ENCODE measurements around the gene ATP11A. TPM values are rescaled to one million over a fixed set of nuclear protein-coding genes. Genes with fewer than 3 reads are reported as not detected.

The ATP11A gene
- total and polyA plus RNA-seq, 8 donors, result 9.3 to 51.0 (median 30.5) TPM

DNA sequence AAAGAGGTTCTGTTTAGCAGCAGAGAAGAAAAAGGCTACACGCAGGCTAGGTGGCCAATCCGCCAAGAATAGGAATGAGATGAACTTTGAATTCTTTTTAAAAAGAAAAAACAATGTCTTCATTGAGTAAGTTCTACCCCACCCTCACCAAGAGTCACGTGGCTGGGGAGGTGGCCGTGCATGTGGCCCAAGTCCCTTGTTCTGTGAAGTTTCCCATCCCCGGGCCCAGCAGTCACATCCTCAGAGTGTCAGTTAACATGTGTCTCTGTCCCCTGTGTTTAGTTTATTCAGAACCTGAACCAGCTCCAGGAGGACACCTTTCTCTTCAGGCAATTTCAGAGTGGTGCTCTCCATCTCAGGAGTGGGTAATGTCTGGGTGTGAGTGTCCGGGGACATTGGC lies 222.0 kb downstream of the ATP11A start:
- Histone ChIP-seq H3K36me3 (no peaks in the 10 kb centered on the region), H3K4me1 (peaks cover 0 to 4% (median 0%) of the 10 kb centered on the region in 3 donors), H3K9me3 (no peaks in the 10 kb centered on the region), H3K27ac (no peak overlapping the region), H3K27me3 (no peaks in the 10 kb centered on the region), H3K4me3 (no peak overlapping the region)
- WGBS, 2 donors, result 95 to 96% methylated on average over 6 of the region's 6 CpGs
- TF ChIP-seq, protein P1, sequence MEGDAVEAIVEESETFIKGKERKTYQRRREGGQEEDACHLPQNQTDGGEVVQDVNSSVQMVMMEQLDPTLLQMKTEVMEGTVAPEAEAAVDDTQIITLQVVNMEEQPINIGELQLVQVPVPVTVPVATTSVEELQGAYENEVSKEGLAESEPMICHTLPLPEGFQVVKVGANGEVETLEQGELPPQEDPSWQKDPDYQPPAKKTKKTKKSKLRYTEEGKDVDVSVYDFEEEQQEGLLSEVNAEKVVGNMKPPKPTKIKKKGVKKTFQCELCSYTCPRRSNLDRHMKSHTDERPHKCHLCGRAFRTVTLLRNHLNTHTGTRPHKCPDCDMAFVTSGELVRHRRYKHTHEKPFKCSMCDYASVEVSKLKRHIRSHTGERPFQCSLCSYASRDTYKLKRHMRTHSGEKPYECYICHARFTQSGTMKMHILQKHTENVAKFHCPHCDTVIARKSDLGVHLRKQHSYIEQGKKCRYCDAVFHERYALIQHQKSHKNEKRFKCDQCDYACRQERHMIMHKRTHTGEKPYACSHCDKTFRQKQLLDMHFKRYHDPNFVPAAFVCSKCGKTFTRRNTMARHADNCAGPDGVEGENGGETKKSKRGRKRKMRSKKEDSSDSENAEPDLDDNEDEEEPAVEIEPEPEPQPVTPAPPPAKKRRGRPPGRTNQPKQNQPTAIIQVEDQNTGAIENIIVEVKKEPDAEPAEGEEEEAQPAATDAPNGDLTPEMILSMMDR (IDR thresholded peaks at IDR 0.05), result no peak
- FAIRE-seq (no peak), ATAC-seq (no peak), DNase-seq (no peak)
- intact Hi-C loops (cut with DNase I), result no loop called here

- Histone ChIP-seq H3K4me1 (no peaks in the 10 kb centered on the region), H3K27ac (no peak overlapping the region), H3K9me3 (no peaks in the 10 kb centered on the region), H3K4me3 (no peak overlapping the region), H3K36me3 (no peaks in the 10 kb centered on the region), H3K27me3 (no peaks in the 10 kb centered on the region)
- intact Hi-C loops (cut with DNase I), result no loop called here
- FAIRE-seq (no peak), DNase-seq (no peak), ATAC-seq (no peak)
- TF ChIP-seq, protein P1 (IDR thresholded peaks at IDR 0.05), result no peak
- 34 to 37% methylated on average over 1 of the region's 1 CpG for WGBS, 2 donors
These were observed 223.0 kb downstream of the ATP11A start for GRCh38 chr13:112912726-112913440.

DNA sequence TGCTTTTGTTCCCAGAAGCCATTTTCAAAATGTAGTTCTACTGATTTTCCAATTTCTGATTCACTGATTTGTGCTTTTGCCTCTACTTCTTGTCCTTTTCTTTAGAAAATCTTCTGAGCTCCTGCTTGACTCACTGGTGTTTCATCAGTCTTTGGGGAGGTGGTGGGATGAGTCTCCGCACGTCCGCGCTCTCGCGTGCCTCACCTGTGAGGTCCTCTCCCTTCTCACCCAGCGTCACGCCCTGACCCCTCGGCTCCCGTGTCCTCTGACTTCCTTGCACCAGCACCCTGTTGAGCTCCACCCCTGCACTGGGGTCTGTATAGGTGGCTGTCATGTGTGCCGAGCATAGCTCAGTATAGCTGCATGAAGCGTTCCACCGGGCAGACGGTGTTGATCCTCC lies 226.5 kb downstream of the ATP11A start:
- Histone ChIP-seq H3K4me3 (no peak overlapping the region), H3K9me3 (no peaks in the 10 kb centered on the region), H3K4me1 (no peaks in the 10 kb centered on the region), H3K27me3 (no peaks in the 10 kb centered on the region), H3K36me3 (no peaks in the 10 kb centered on the region), H3K27ac (no peak overlapping the region)
- FAIRE-seq (no peak), ATAC-seq (no peak), DNase-seq (no peak)
- intact Hi-C loops (cut with DNase I), result no loop called here
- TF ChIP-seq, protein P1 (IDR thresholded peaks at IDR 0.05), result no peak
- 94 to 96% methylated on average over 14 of the region's 14 CpGs for WGBS, 2 donors

- no peak for ATAC-seq
- Histone ChIP-seq H3K36me3 (no peaks in the 10 kb centered on the region), H3K27ac (no peak overlapping the region), H3K4me3 (no peak overlapping the region), H3K4me1 (no peaks in the 10 kb centered on the region), H3K9me3 (no peaks in the 10 kb centered on the region), H3K27me3 (no peaks in the 10 kb centered on the region)
- TF ChIP-seq, protein P1 (IDR thresholded peaks at IDR 0.05), result no peak
- intact Hi-C loops (cut with DNase I), result no loop called here
- no peak for FAIRE-seq
- no peak for DNase-seq
- 88 to 93% methylated on average over 29 of the region's 29 CpGs for WGBS, 2 donors
These were observed 227.3 kb downstream of the ATP11A start for GRCh38 chr13:112917056-112917664.

DNA sequence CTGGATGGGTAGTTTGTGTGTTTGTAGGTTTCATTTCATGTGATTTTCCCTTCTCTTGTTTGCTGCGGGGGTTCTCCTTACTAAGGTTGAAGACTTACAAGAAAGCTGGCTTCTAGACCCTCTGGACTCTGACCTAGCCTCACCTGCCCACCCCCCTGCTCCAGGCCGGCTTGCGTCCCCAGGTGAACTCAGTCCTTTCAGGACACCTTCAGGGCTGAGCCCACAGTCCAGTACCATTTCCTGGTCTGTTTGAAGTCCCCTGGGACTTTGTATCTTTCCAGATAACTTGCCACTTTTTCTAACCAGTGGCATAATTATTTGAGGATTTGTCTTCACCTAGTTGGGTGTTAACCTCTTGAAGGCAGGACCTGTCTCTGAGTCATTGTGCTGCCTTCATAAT lies 227.9 kb downstream of the ATP11A start:
- 88 to 89% methylated on average over 3 of the region's 3 CpGs for WGBS, 2 donors
- Histone ChIP-seq H3K27me3 (no peaks in the 10 kb centered on the region), H3K36me3 (no peaks in the 10 kb centered on the region), H3K27ac (no peak overlapping the region), H3K9me3 (no peaks in the 10 kb centered on the region), H3K4me3 (no peak overlapping the region), H3K4me1 (no peaks in the 10 kb centered on the region)
- TF ChIP-seq, protein P1 (IDR thresholded peaks at IDR 0.05), result no peak
- DNase-seq, result no peak
- no peak for FAIRE-seq
- ATAC-seq, result no peak
- intact Hi-C loops (cut with DNase I), result no loop called here

All from pancreas (tissue), 10 donors.